Muscle layer of duodenum (tissue), 2 donors: Measurements from ENCODE around the gene MAD1L1.
A peak's percentile ranks its signal among the peaks of the same experiment; 100 is the strongest.

ENCODE experiments used
- H3K27ac ChIP-seq: one replicate; pipeline ENCODE4 v1.7.0; 2013; ENCODE audit warnings: mild to moderate bottlenecking, low read length
- H3K27me3 ChIP-seq: one replicate; pipeline ENCODE4 v1.7.0; 2013; ENCODE audit warnings: low read depth, mild to moderate bottlenecking, control low read depth, low read length
- H3K36me3 ChIP-seq, 2 donors: one replicate each; pipeline ENCODE4 v1.7.0; 2013; ENCODE audit warnings: low read length in 2 of 2, control low read depth in 1 of 2, mild to moderate bottlenecking in 1 of 2; ENCODE audit not compliant: insufficient read depth in 2 of 2, control insufficient read depth in 1 of 2
- H3K4me1 ChIP-seq, 2 donors: one replicate each; pipeline ENCODE4 v1.7.0; 2013; ENCODE audit warnings: low read length in 2 of 2, mild to moderate bottlenecking in 2 of 2, control low read depth in 1 of 2, moderate library complexity in 1 of 2; ENCODE audit not compliant: insufficient read depth in 2 of 2, control insufficient read depth in 1 of 2
- H3K4me3 ChIP-seq, 2 donors: one replicate each; pipeline ENCODE4 v1.7.0; 2013; ENCODE audit warnings: low read length in 2 of 2, low read depth in 1 of 2, mild to moderate bottlenecking in 1 of 2
- H3K9me3 ChIP-seq, 2 donors: one replicate each; pipeline ENCODE4 v1.7.0; 2013; ENCODE audit warnings: low read length in 2 of 2, control low read depth in 1 of 2, mild to moderate bottlenecking in 1 of 2; ENCODE audit not compliant: control insufficient read depth in 1 of 2
- donor health status: healthy.

MAD1L1 gene

DNA sequence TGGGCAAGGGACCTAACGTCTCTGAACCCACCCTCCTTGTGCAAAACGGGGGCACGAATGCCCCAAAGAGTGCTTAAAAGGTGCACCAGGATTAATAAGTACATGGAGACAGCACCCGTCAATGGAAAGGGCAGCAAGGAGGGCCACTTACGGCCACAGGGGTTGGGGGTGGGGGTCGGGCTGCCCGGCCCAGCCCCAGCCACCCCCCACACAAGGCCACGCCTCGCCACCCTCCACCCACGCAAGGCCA is 213.4 kb downstream of the MAD1L1 start:
- no peak overlapping the region for H3K4me3 ChIP-seq
- H3K4me1 ChIP-seq, result peaks cover 0 to 14% of the 10 kb centered on the region in 2 donors
- H3K27ac ChIP-seq, result peak overlapping the region; percentile 51

DNA sequence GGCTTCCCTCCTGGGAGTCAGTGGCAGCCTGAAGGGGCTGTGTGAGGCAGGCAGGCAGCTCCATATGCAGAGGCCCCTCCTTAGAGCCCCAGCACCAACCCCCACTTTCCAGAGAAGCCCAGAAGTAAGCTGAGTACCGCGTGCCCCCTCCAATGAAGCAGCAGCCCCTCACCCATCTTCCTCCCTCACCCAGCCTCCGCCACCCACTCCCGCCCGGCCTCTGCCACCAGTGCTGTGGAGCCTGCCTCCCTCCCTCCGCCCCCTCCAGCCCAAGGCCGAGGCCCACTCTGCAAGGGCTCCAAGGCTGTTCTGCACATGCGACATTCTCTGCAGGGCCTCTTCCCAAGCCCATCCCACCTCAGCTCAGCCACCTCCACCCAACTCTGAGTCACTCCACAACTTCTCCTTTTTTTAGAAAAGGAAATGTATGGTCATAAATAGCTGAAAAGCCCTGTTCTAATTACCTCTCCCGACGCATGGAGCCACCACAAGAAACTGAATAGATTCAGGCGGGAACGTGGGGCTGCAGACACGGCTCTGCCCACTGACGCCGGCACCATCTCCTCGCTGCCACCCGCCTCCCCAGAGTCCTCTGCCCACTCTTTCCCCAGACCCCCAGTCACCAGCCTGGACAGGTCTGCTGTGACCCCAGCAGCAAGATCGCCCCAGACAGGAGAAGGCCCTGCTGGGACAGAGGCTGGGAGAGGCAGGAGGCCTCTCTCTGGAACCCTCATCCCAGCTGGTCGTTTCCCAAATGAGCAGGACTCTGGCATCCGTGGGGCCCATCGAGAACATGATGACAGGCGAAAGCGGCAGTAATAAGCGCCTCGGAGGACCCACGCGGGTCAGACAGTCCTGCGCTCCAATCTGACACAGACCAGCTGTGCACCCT is 213.9 kb downstream of the MAD1L1 start:
- no peaks in the 10 kb centered on the region for H3K36me3 ChIP-seq
- H3K4me1 ChIP-seq, result peaks cover 0 to 14% of the 10 kb centered on the region in 2 donors
- no peaks in the 10 kb centered on the region for H3K9me3 ChIP-seq
- no peaks in the 10 kb centered on the region for H3K27me3 ChIP-seq
- H3K4me3 ChIP-seq, result no peak overlapping the region
- H3K27ac ChIP-seq, result peak overlapping the region; percentile 51

More for the DNA sequence above, 213.4 kb downstream of the MAD1L1 start:
- Histone ChIP-seq H3K36me3 (no peaks in the 10 kb centered on the region), H3K9me3 (no peaks in the 10 kb centered on the region), H3K27me3 (no peaks in the 10 kb centered on the region)

DNA sequence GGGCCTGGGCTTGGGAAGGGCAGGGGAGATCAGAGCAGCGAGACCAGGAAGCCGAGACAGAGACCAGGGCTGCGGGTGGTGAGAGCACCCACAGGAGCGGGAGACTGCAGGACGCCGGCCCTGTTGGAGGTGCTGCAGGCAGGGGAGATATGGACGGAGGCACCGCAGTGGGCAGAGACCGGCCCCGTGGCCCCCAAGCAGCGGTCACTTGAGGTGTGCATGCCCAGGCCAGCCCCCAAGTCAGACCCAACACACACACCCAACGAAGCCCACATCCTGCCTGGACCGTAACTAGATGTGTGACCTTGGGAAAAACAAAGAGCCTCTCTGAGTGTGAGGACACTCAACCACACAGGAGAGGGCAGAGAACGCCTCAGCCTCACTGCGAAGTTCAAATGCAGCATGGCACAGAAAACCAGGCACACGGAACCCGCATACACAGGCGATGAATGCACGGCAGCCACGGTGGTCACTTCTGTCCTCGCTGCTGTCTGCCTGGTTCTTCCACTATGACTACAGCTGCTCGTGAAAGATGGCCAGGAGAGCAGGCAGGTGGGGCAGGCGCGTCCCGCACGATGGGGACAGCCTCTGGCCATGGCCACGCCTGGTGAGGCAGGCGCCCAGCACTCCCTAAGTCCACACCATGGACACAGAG is 214.7 kb downstream of the MAD1L1 start:
- Histone ChIP-seq H3K4me3 (no peak overlapping the region), H3K4me1 (peaks cover 0 to 14% of the 10 kb centered on the region in 2 donors), H3K27ac (no peak overlapping the region), H3K9me3 (no peaks in the 10 kb centered on the region), H3K36me3 (no peaks in the 10 kb centered on the region), H3K27me3 (no peaks in the 10 kb centered on the region)

DNA sequence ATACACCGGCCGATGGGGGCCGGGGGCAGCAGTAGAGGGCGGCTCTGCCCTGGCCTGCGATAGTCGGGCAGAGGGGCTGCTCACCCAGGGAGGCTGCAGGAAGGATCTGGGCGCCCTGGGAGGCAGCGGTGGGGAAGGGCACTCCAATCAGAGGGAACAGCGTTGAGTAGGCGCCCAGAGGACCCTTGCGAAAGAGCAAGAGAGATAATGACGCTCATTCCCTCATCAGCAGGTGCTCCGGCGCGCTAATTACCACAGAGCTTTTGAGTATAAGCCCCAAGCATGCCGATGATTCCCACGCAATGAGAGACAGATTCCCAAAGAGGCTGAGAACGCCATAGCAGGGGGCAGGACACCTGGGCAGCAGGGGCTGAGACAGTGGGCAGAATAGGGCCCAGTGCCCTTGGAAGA is 215.3 kb downstream of the MAD1L1 start:
- Histone ChIP-seq H3K4me3 (no peak overlapping the region), H3K9me3 (no peaks in the 10 kb centered on the region), H3K27me3 (no peaks in the 10 kb centered on the region), H3K4me1 (peaks cover 0 to 14% of the 10 kb centered on the region in 2 donors), H3K36me3 (no peaks in the 10 kb centered on the region), H3K27ac (no peak overlapping the region)

DNA sequence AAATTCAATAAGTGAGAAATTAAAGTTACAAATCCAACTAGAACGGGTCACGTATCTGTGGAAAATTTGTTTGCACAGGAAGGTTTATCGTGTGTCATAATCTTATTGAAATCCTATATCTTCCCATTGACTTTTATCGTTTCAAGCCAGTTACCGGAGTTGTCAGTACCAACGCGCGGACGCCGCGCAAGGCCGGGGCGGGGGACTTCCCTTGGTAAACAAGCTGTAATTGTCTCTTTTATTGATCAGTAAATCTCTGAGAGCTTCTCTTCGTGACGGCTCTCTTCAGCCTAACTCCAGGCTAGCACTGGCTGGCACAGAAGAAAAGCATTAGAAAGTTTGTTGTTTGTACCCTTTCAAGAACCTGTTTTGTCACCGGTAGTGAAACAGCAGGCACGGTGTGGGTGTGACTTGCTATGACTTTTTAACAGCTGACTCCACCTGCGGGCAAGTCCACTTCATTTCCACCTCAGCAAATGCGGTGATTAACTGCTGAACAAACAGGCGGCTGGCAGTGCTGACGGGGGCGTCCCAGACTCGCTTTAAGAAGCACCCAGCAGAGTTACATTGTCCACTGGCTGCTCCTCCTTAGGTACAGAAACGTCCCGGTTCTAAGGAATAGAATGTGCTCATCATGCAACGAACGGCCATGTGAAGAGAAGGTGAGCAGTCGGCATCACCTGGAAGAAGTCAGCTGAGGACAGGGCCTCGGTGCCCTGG is 215.8 kb downstream of the MAD1L1 start:
- H3K36me3 ChIP-seq, result no peaks in the 10 kb centered on the region
- H3K27me3 ChIP-seq, result no peaks in the 10 kb centered on the region
- no peaks in the 10 kb centered on the region for H3K9me3 ChIP-seq
- no peak overlapping the region for H3K27ac ChIP-seq
- no peak overlapping the region for H3K4me3 ChIP-seq
- peaks cover 0 to 14% of the 10 kb centered on the region in 2 donors for H3K4me1 ChIP-seq

DNA sequence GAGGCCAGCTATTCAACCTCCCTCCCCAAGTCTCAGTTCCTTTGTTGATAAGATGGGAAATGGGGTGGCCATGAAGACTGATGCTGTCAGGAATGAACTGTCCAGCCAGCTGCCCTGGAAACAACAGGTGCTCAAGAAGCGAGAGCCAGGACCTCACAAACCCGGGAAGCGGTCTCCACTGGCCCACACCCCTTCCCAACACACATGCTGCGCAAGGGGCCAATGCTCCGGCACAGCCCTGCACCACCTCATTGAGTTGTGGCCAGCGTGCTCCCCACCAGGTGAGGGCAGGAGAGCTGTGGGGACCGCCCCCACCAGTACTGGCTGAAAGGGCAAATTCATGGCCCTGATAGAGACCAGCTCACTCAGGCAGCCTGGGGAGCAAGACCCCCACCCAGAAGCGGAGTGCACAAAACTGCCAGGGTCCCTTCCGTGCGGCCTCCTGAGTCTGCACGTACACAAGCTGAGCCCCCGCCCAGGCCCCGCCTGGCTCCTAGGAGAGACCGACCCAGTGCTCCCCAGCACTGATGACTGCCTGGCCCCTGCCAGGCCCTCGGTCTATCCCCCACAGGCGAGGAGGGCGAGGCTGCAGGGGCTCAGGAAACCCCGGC is 216.6 kb downstream of the MAD1L1 start:
- no peaks in the 10 kb centered on the region for H3K36me3 ChIP-seq

DNA sequence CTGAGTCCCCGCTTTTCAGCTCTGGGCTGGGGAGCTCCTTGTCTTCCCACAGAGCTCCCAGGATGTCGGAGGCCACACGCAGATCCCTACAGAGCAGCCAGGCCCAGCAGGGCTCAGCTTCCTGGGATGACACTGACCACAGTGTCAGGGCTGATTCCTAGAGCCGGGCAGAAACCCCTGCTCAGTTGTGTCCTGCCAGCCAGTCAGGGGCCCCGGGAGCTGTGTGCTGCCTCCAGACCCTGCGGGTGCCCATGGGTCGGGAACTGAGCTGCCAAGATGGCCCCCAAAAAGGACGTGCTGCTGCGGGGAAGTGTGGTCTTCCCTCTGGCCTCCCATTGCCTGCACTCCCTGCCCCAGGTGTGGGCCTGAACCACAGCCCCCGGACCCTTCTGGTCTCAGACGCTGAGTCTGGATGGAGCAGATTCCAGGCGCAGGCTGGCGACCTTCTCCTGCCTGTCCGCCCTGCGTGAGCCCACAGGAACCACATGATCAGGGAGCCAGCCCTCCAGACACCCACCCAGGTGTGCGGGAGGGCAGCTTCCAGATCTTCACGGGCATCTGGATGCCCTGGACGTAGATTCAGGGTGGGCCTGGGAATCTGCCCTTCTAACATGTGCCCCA is 217.4 kb downstream of the MAD1L1 start:
- no peaks in the 10 kb centered on the region for H3K36me3 ChIP-seq
- peaks cover 0 to 14% of the 10 kb centered on the region in 2 donors for H3K4me1 ChIP-seq
- H3K4me3 ChIP-seq, result no peak overlapping the region
- H3K9me3 ChIP-seq, result no peaks in the 10 kb centered on the region
- no peaks in the 10 kb centered on the region for H3K27me3 ChIP-seq
- H3K27ac ChIP-seq, result no peak overlapping the region

More for the DNA sequence above, 216.6 kb downstream of the MAD1L1 start:
- Histone ChIP-seq H3K9me3 (no peaks in the 10 kb centered on the region), H3K27me3 (no peaks in the 10 kb centered on the region), H3K27ac (no peak overlapping the region), H3K4me3 (no peak overlapping the region), H3K4me1 (peaks cover 0 to 14% of the 10 kb centered on the region in 2 donors)

DNA sequence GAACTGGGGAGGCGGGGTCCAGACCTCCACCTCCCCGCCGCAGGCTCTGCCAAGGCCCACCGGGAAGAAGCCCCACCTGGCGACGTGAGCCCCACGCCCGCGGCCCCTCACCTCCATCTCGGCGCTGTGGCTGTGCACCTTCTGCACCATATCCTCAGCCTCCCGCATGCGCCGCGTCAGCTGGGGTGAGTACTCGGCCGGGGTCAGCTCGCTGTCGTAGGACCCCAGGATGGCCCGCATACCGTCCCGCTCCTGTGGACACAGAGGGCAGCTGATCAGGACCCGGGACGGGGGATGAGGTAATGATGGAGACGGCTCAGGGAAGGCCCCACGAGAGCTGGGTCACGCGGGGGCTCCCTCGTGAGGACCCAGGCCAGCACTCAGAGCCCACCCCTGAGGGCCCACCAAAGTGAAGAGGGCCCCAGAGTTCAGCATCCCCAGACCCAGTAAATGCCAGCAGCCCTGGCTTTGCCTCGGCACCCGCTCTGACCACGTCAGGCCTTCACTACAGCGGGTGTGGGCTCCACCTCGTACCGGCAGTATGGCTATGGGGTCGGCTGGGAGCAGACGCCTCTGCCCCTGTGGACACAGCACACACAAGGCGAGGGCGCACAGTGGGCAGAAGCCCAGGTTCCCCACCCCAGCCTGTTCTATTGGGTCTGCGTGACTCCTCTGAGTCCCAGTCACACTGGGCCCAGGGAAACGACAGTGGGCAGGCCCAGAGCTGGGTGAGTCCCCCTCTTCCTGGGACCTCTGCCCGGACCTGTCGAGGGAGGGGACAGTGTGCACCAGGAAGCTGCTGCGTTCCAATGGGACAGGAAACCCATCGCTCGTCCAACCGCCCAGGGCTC is 218.1 kb downstream of the MAD1L1 start:
- H3K27ac ChIP-seq, result no peak overlapping the region
- peaks cover 0 to 12% of the 10 kb centered on the region in 2 donors for H3K4me1 ChIP-seq
- H3K27me3 ChIP-seq, result no peaks in the 10 kb centered on the region
- H3K4me3 ChIP-seq, result no peak overlapping the region
- no peaks in the 10 kb centered on the region for H3K9me3 ChIP-seq
- no peaks in the 10 kb centered on the region for H3K36me3 ChIP-seq

DNA sequence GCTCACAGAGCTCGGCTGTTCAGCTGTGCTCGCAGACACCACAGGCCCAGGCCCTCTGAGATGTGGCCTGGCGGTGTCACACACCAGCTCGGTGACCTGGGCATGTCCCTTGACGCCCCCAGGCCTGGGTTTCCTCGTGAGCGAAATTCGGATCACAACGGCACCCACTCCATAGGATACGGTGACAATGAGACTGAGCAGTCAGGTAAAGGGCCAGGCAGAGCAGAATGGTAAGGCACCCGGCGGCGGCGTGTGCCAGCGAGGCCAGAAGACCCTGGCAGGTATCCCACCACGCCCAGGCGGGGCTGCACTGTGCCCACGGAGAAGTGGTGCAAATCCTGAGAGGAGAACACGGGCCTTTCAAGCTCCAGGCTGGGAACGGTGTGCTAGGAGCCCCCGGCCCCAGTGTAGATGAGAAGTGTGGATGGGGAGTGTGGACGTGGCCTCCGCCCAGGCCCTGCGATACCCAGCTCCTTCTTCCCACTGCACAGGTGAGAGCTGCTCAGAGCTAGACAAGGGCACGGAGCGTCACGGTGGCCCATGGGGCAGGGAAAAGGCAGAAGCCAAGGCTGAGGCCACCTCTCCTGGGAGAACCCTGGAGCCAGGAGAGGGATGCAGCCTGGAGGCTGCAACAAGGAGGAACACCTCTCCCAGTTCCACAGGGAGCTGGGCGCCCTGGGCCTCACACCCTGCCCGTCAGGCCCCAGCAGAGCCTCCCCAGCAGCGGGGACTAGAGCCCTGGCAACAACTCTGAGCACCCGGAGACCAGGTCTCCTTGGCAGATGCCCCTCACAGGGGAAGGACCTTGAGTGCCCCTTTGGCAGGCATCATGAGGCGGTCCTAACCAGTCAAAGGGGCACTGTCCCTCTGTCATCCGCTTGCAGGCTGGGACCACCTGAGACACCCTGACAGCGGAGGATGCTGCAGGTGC is 219.1 kb downstream of the MAD1L1 start:
- H3K9me3 ChIP-seq, result no peaks in the 10 kb centered on the region
- H3K27me3 ChIP-seq, result no peaks in the 10 kb centered on the region
- no peaks in the 10 kb centered on the region for H3K36me3 ChIP-seq
- no peak overlapping the region for H3K4me3 ChIP-seq
- H3K27ac ChIP-seq, result no peak overlapping the region
- H3K4me1 ChIP-seq, result peaks cover 0 to 2% of the 10 kb centered on the region in 2 donors
